Skeletal muscle tissue (tissue), 4 donors: ENCODE measurements around the gene C9orf50. TPM values are rescaled to one million over a fixed set of nuclear protein-coding genes. Genes with fewer than 3 reads are reported as not detected.
"Not testable (repeated sequence)": the region's sequence is repeated elsewhere in the genome, so short reads cannot be mapped to it uniquely, and the experiment has no call there.

Experiments used
- H3K27ac ChIP-seq: one replicate; pipeline ENCODE4 v1.7.0; 2013; ENCODE audit warnings: mild to moderate bottlenecking, low read depth, low read length, inconsistent platforms
- H3K27me3 ChIP-seq, 3 donors: one replicate each; pipeline ENCODE4 v1.7.0; 2013; ENCODE audit warnings: low read length in 3 of 3; ENCODE audit not compliant: control insufficient read depth in 3 of 3, insufficient read depth in 3 of 3
- H3K36me3 ChIP-seq, 3 donors: one replicate each; pipeline ENCODE4 v1.7.0; 2013; ENCODE audit warnings: low read length in 3 of 3; ENCODE audit not compliant: control insufficient read depth in 3 of 3, insufficient read depth in 3 of 3
- H3K4me1 ChIP-seq, 3 donors: one replicate each; pipeline ENCODE4 v1.7.0; 2013; ENCODE audit warnings: low read length in 3 of 3, mild to moderate bottlenecking in 3 of 3; ENCODE audit not compliant: control insufficient read depth in 3 of 3, insufficient read depth in 3 of 3
- H3K4me3 ChIP-seq, 3 donors: one replicate each; pipeline ENCODE4 v1.7.0; 2013; ENCODE audit warnings: low read length in 3 of 3
- H3K9ac ChIP-seq, 3 donors: one replicate each; pipeline ENCODE4 v1.7.0; 2013; ENCODE audit warnings: low read length in 3 of 3, mild to moderate bottlenecking in 3 of 3, moderate library complexity in 2 of 3, low read depth in 1 of 3
- H3K9me3 ChIP-seq, 3 donors: one replicate each; pipeline ENCODE4 v1.7.0; 2013; ENCODE audit warnings: low read length in 3 of 3; ENCODE audit not compliant: control insufficient read depth in 3 of 3
- total RNA-seq: library from RNA; depleted of rRNA; stranded (reverse); fragments of >200 nt; gene quantifications from one replicate; pipeline ENCODE4 v1.2.3, GENCODE V29; 2014
- donor health status: Osteomylitis.

C9orf50 gene
- total RNA-seq, 1 donor from 2014 or later = not detected

- Histone ChIP-seq H3K4me1 (peaks cover 11 to 30% (median 25%) of the 10 kb centered on the region in 3 donors), H3K4me3 (no peak overlapping the region), H3K27ac (peak overlapping the region; percentile 69), H3K9me3 (no peaks in the 10 kb centered on the region), H3K9ac (peak overlapping the region in 1 of 3 donors; percentile 25), H3K27me3 (peaks cover 0 to 8% (median 5%) of the 10 kb centered on the region in 3 donors), H3K36me3 (no peaks in the 10 kb centered on the region)
These were observed 24.9 kb downstream of the C9orf50 start for GRCh38 chr9:129595903-129596540.

GRCh38 chr9:129595311-129595741 is 25.6 kb downstream of the C9orf50 start:
- Histone ChIP-seq H3K9ac (no peak overlapping the region), H3K4me1 (peaks cover 11 to 30% (median 25%) of the 10 kb centered on the region in 3 donors), H3K27ac (no peak overlapping the region), H3K4me3 (no peak overlapping the region), H3K9me3 (no peaks in the 10 kb centered on the region), H3K36me3 (no peaks in the 10 kb centered on the region), H3K27me3 (peaks cover 0 to 8% (median 5%) of the 10 kb centered on the region in 3 donors)

GRCh38 chr9:129594632-129595031 is 26.3 kb downstream of the C9orf50 start:
- no peaks in the 10 kb centered on the region for H3K36me3 ChIP-seq
- peaks cover 0 to 8% (median 5%) of the 10 kb centered on the region in 3 donors for H3K27me3 ChIP-seq
- no peak overlapping the region for H3K27ac ChIP-seq
- peaks cover 11 to 30% (median 25%) of the 10 kb centered on the region in 3 donors for H3K4me1 ChIP-seq
- no peaks in the 10 kb centered on the region for H3K9me3 ChIP-seq
- no peak overlapping the region for H3K9ac ChIP-seq
- no peak overlapping the region for H3K4me3 ChIP-seq

- H3K36me3 ChIP-seq, H3K4me3 ChIP-seq, H3K27me3 ChIP-seq, H3K9ac ChIP-seq, H3K27ac ChIP-seq, H3K9me3 ChIP-seq: not testable (repeated sequence)
- peaks cover 9 to 31% (median 20%) of the 10 kb centered on the region in 3 donors for H3K4me1 ChIP-seq
These were observed 28.1 kb downstream of the C9orf50 start for GRCh38 chr9:129592790-129593189.

- H3K36me3 ChIP-seq = no peaks in the 10 kb centered on the region
- H3K27ac ChIP-seq = no peak overlapping the region
- no peaks in the 10 kb centered on the region for H3K9me3 ChIP-seq
- H3K4me1 ChIP-seq = peaks cover 12 to 34% (median 19%) of the 10 kb centered on the region in 3 donors
- H3K9ac ChIP-seq = no peak overlapping the region
- H3K4me3 ChIP-seq = no peak overlapping the region
- no peaks in the 10 kb centered on the region for H3K27me3 ChIP-seq
These were observed 29.0 kb downstream of the C9orf50 start for GRCh38 chr9:129591916-129592315.

GRCh38 chr9:129590466-129590865 is 30.4 kb downstream of the C9orf50 start:
- H3K4me3 ChIP-seq = no peak overlapping the region
- H3K27me3 ChIP-seq = no peaks in the 10 kb centered on the region

GRCh38 chr9:129587487-129588262 is 33.2 kb downstream of the C9orf50 start:
- peak overlapping the region; percentile 69 for H3K27ac ChIP-seq

More at GRCh38 chr9:129590466-129590865, 30.4 kb downstream of the C9orf50 start:
- Histone ChIP-seq H3K27ac (no peak overlapping the region), H3K9me3 (no peaks in the 10 kb centered on the region), H3K36me3 (no peaks in the 10 kb centered on the region), H3K4me1 (peaks cover 8 to 26% (median 11%) of the 10 kb centered on the region in 3 donors), H3K9ac (no peak overlapping the region)

GRCh38 chr9:129586685-129587084 is 34.2 kb downstream of the C9orf50 start:
- no peaks in the 10 kb centered on the region for H3K27me3 ChIP-seq
- H3K4me3 ChIP-seq = no peak overlapping the region
- peaks cover 10 to 22% (median 12%) of the 10 kb centered on the region in 3 donors for H3K4me1 ChIP-seq
- no peaks in the 10 kb centered on the region for H3K9me3 ChIP-seq
- H3K9ac ChIP-seq = peak overlapping the region in 1 of 3 donors; percentile 33
- peak overlapping the region; percentile 69 for H3K27ac ChIP-seq
- H3K36me3 ChIP-seq = no peaks in the 10 kb centered on the region

More at GRCh38 chr9:129587487-129588262, 33.2 kb downstream of the C9orf50 start:
- no peaks in the 10 kb centered on the region for H3K27me3 ChIP-seq
- no peaks in the 10 kb centered on the region for H3K36me3 ChIP-seq
- H3K4me1 ChIP-seq = peaks cover 10 to 22% (median 12%) of the 10 kb centered on the region in 3 donors
- no peak overlapping the region for H3K9ac ChIP-seq
- H3K9me3 ChIP-seq = no peaks in the 10 kb centered on the region
- H3K4me3 ChIP-seq = peak overlapping the region in 1 of 3 donors; percentile 29

- no peaks in the 10 kb centered on the region for H3K36me3 ChIP-seq
These were observed 34.7 kb downstream of the C9orf50 start for GRCh38 chr9:129586245-129586644.

GRCh38 chr9:129585352-129585751 is 35.5 kb downstream of the C9orf50 start:
- Histone ChIP-seq H3K9me3 (no peaks in the 10 kb centered on the region), H3K27me3 (no peaks in the 10 kb centered on the region), H3K9ac (no peak overlapping the region), H3K36me3 (no peaks in the 10 kb centered on the region), H3K27ac (no peak overlapping the region), H3K4me1 (peaks cover 10 to 22% (median 12%) of the 10 kb centered on the region in 3 donors), H3K4me3 (no peak overlapping the region)

More at GRCh38 chr9:129586245-129586644, 34.7 kb downstream of the C9orf50 start:
- Histone ChIP-seq H3K4me1 (peaks cover 10 to 22% (median 12%) of the 10 kb centered on the region in 3 donors), H3K27me3 (no peaks in the 10 kb centered on the region), H3K9me3 (no peaks in the 10 kb centered on the region), H3K27ac (no peak overlapping the region), H3K4me3 (no peak overlapping the region), H3K9ac (no peak overlapping the region)
